ENCODE data around the gene ZNF729.
"Not testable (repeated sequence)": the region's sequence is repeated elsewhere in the genome, so short reads cannot be mapped to it uniquely, and the experiment has no call there.

The ZNF729 gene

DNA sequence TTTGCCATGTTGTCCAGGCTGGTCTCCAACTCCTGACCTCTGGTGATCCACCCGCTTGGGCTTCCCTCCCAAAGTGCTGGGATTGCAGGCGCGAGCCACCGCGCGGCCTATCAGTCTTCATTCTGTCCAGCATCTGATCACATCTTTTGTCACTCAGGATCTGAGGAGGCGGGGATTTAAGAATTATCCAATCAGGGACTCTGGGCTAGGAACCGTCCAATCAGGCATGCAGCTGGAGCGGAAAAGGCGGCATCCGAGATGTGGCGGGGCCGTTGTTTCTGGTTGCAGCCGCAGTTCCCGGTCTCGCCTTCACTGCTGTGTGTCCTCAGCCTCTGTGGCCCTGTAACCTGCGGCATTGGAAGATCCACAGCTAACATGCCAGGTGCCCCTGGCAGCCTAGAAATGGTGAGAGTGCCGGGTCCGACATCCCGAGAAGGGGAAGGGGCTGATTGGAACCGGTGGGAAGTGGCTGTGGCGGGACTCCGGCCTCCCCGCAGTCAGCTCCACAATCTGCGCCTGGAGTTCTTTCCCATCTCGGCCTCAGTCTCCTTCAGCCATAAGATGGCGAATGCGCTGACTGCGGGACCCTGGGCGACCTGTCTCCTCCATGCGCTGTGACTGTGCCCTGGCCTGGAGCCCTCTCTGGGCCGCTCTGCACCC, at the start of gene ZNF729:
ZNF729 (plus strand) TSS at position 291 of the 660 bp plus-strand sequence; CDS start at position 376, 85 bp downstream.
- DNase-seq, result no peak

DNA sequence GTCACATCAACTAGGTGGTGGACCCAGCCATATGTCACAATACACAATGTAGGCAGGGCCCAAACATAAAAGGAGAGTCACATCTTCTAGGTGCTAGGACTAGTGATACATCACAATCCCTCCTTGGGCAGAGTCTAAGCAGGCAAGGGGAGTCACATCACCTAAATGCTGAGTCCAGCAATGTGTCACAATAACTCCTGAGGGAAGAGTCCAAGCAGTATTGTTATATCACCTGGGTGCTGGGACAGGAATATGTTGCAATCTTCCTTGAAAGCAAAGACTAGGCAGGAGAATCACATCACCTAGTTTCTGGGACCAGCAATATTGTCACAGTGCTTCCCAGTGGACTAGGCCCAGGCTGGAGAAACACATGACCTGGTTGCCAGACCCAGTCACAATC, 29.4 kb upstream of the ZNF729 start:
- no peak for DNase-seq

DNA sequence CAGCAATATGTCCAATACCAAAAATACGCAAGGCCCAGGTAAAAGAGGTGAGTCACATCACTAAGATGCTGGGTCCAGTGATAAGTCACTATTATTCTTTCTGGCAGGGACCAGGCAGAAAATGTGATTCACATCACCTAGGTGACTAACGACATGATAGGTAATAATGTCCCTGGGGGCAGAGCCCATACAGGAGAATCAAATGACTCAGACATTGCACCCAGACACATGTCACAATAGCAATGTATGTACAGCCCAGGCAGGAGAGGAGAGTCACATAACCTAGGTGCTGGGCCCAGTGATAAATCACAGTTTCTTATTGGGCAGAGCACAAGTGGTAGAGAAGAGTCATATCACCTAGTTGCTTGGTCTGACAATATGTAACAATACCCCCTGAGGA, 28.9 kb upstream of the ZNF729 start:
- no peak for DNase-seq

DNA sequence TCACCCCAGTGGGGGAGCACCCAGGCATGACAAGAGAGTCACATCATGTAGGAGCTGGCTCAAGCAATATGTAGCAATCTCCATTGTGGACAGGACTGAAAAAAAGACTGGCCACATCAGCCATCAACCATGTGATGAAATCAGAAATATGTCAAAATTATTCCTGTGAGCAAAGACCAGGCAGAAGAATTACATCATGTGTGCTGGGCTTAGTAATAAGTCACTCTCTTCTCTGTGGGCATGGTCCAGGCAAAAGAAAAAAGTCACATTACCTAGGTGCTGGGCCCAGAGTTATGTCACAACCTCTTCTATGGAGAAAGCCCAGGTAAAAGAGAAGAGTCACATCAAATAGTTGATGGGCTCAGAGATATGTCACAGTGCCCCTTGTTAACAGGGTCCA, 28.3 kb upstream of the ZNF729 start:
- DNase-seq, result no peak

DNA sequence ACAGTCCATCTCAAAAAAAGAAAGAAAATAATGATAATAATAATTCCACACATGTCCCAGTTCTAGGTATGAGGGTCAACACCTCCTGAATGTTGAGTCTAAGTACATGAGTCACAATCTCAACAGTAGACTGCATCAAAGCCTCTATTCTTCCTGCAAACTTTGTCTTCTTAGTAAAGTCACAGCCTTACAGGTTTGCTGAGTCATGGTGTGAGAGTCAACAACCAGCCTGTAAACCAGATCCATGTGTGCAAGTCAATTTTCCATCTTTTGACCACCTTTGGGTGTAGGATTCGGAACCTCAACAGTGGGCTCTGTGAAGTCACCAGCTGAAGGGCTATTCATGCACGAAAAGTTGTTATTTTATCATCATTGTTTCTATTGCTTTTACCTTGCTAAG, 25.7 kb upstream of the ZNF729 start:
- no peak for DNase-seq

DNA sequence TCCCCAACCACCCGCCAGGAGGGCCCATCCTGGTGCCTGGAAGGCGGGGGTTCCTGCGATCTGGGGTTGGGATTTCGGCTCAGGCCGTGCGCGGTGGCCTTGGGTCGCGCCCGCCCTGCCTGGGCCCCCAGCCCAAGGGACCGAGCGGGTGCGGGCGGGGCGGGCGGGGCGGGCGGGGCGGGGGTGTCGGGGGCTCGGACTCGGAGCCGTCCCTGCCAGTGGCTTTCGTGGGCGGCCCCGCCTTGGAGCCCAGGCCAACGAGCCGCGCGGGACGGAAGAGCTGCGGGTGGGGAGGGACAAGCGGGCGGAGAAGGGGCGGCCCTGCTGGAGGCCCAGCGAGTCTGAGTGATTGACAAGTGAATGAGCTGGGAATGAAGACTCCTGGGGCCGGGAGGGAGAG, 24.6 kb upstream of the ZNF729 start:
- no peak for DNase-seq

DNA sequence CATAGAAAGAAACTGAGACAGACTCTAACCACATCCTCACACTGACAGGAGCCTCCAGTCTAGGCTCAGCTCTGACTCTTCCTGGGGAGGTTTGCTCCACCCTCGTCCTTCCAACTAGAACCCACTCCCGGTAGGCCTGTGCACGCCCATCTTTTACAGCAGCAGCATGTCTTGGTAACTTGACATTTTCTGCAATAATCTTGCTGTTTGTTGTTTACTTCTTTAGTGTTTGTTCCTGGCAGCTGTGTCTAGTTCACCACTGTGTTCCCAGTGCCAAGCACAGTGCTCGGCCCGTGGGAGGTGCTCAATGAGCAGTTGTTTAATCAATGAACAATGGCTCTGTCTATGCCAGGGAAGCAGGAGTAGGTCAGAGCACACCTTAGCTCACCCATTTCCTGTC, 23.1 kb upstream of the ZNF729 start:
- DNase-seq, result no peak

DNA sequence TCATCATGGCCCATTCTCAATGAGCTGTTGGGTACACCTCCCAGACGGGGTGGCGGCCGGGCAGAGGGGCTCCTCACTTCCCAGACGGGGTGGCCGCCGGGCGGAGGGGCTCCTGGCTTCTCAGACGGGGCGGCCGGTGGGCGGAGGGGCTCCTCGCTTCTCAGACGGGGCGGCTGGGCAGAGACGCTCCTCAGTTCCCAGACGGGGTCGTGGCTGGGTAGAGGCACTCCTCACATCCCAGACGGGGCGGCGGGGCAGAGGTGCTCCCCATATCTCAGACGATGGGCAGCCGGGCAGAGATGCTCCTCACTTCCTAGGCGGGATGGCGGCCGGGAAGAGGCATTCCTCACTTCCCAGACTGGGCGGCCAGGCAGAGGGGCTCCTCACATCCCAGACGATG, 35.3 kb downstream of the ZNF729 start:
- not testable (repeated sequence) for DNase-seq

DNA sequence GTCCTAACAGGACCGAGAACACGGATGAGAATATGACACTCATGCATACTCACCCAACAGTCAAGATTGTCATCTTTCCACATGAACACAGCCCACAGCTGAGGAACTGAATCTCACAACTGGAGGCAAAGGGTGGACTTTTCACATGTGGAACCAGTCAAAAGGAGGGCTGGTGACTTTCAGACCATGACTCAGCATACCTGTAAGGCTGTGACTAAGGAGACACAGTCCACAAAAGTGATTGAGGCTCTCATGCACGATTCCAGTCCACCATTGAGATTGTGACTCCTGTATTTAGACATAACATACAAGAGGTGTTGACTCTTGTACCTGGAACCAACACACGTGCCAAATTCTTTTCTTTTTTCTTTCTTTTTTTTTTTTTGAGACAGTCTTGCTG, 40.0 kb downstream of the ZNF729 start:
- DNase-seq, result no peak

DNA sequence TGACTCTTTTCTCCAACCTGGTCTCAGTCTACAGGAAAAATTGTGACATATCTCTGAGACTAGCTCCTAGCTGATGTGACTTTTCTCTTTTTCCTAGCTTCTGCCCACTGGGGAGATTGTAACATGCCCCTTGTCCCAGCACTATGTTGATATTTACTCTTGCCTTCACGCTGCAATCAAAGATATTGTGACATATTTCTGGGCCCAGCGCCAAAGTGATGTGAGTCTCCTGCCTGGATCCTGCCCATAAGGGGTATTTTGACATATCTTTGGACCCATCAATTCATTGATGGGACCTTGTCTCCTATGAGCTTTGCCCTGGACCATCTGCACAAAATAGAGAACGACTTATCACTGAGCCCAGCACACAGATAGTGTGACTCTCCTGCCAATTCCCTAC, 41.1 kb downstream of the ZNF729 start:
- no peak for DNase-seq

DNA sequence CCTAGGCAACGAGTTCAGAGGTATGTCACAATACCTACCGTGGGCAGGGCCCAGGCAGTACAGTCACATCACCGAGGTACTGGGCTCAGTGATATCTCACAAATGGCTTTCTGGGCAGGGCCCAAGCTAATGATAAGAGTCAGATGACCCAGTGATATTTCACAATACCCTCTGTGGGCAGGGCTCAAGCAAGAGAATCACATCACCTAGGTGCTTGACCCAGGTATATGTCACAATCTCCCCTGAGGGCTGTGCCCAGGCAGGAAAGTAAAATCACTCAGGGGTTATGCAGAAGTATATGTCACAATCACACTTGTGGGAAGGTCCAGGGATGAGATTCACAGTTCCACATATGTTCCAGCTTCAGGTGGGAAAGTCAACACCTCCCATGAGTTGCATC, 45.3 kb downstream of the ZNF729 start:
- no peak for DNase-seq

DNA sequence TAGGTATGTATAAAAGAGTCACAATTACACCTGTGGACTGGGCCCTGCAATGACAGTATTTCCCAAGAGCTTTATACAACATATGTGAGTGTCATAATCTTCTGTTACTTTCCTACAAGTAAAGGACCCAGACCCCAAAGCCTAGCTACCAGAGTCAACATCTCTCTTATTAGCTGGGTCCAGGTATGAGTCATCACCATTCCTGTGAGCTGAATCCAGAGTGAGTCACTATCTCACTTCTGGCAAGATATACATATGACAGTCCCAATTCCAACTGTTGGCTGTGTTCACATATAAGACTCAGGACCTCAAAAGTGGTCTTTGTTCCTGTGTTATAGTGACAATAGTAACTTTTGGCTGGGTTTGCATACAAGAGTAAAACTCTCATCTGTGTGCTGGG, 46.7 kb downstream of the ZNF729 start:
- no peak for DNase-seq

DNA sequence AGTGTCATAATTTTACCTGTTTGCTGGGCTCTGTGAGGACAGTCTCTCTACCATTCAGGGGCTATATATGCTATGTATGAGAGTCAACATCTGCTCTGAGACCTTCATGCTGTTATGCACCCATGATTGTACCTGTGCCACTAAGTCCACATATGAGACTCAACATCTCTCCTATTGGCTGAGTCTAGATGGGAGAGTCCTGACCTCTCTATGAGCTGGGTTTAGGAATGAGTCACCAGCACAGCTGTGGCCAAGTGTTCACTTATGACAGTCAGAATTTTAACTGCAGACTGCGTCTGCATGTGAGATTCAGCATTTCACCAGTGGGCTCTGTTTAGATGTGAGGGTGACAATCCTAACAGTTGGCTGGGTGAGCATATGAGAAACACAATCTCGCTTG, 49.5 kb downstream of the ZNF729 start:
- no peak for DNase-seq

DNA sequence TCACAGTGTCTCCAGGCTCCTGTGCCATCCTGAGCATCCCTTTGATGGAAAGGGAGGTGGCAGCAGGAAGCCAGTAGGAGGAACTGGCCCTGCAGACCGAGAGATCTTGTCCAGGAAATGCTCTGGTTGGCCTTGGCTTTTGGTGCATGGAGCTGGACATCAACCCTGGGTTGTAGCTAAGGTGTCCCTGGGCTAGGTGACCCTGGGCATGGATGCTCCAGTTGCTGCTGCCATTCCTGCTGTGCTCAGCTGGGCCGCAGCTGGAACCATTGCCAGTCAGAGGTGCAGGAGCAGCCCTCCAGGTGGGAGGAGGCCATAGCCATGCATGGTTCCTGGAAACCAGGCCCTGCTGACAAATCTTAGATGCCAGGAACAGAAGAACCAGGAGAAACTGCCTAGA, 68.4 kb downstream of the ZNF729 start:
- DNase-seq, result no peak

All from activated T-cell treated with anti-CD3 and anti-CD28 coated beads, Interleukin-2, amount 50 U/mL, for 48 hours (primary cell).